T-helper 1 cell treated with Interleukin-12 subunit alpha and Interleukin-12 subunit beta and Interleukin-4 antibody, amounts not matched to agents 30 ng/mL and 1 ng/mL, for 36 hours (primary cell): ENCODE measurements around the gene SLC5A11. TPM values are rescaled to one million over a fixed set of nuclear protein-coding genes. Genes with fewer than 3 reads are reported as not detected.
"Not testable (repeated sequence)": the region's sequence is repeated elsewhere in the genome, so short reads cannot be mapped to it uniquely, and the experiment has no call there.

Experiments used
- intact Hi-C: fragments of 100-400 bp; cut with micrococcal nuclease; formaldehyde crosslinking; loops from one replicate; pipeline ENCODE4 v1.15.1; 2024
- total RNA-seq: library from RNA; stranded (reverse); gene quantifications from 2 replicates; pipeline ENCODE4 v1.2.3, GENCODE V29; 2022

SLC5A11 gene
- total RNA-seq, 1 donor from 2014 or later = not detected

GRCh38 chr16:24855678-24856077 lies 9.9 kb downstream of the SLC5A11 start:
- intact Hi-C loops = no loop called here

GRCh38 chr16:24856871-24857270 lies 11.1 kb downstream of the SLC5A11 start:
- intact Hi-C loops = not testable (repeated sequence)

DNA sequence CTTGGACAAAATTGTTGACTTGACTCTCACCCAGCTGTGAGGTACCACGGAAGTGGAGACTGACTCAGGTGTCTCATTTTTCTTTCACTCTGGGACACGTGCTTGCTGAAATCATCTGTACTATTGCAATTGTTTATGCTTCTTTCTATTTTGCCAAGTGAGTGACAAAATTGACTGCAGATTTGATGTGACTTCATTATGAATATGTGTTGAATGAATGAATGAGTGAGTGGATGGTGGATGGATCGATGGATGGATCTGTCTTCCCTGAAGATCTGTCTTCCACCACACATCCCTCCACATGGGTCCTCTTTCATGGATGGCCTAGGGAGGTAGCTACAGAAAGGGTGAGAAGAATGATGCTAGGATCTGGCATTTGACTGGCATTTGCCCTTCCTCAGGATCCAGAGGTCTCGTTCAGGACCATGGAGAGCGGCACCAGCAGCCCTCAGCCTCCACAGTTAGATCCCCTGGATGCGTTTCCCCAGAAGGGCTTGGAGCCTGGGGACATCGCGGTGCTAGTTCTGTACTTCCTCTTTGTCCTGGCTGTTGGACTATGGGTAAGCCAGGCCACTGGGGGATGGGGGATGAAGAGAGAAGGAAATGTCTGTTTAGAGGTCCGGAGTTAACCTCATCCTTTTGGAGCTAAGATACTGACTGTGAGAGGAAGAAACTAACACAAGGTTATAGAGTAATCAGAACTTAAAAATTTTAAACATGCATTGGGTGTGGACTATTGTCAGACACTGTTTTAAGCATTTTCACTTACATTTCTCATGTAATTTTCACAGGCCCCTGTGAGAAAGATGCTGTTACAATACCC lies 12.7 kb downstream of the SLC5A11 start:
- intact Hi-C loops = no loop called here

DNA sequence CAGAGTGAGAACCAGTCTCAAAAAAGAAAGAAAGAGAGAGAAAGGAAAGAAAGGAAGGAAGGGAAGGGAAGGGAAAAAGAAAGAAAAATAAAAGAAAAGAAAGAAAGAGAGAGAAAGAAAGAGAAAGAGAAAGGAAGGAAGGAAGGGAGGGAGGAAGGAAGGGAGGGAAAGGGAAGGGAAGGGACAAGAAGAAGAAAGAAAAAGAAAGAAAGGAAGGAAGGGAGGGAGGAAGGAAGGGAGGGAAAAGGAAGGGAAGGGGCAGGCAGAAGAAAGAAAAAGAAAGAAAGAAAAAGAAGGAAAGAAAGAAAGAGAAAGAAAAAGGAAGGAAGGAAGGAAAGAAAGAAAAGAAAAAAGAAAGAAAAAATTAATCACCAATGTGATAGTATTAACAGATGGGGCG lies 15.7 kb downstream of the SLC5A11 start:
- intact Hi-C loops = no loop called here

DNA sequence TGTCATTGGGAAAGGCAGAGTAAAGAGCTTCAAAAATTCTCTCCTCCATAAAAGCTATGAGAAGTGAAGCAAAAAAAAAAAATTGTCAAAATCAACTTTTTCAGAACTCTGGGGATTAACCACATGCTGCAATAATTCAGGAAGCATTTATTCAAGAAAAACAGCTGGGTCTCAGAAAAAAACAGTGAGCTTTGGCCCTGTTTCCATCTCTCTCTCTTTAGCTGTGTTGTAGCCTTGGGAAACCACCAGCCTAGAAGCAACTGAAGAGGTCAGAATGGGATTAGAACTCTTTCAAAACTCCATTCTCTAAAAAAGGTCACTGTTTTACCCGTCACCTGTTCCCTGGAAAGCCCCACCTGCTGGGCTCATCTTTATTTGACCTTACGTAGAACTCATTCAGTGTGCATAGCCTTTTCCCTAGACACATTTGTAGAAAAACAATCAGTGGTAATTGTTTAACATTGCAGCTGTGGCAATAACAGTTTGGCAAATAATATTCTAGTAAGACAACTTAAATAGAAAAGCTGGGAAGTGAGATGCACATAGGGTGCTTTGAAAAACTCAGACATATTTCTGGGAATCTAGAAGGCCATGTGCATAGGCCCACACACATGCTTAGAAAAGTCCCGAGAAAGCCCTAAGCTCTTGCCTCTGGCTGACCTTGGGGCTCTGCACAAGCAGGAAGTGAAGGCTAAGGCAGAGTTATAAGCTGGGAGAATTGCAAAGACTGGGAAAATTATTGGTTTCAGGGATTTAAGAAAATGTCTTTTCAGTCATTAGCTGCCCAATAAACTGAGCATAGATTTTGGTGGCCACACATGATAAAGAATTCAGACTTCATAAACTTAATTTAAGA lies 18.0 kb downstream of the SLC5A11 start:
- intact Hi-C loops = no loop called here

GRCh38 chr16:24869033-24869432 lies 23.3 kb downstream of the SLC5A11 start:
- intact Hi-C loops = no loop called here

- intact Hi-C loops = no loop called here
Measured at GRCh38 chr16:24871891-24872290, 26.1 kb downstream of the SLC5A11 start.

DNA sequence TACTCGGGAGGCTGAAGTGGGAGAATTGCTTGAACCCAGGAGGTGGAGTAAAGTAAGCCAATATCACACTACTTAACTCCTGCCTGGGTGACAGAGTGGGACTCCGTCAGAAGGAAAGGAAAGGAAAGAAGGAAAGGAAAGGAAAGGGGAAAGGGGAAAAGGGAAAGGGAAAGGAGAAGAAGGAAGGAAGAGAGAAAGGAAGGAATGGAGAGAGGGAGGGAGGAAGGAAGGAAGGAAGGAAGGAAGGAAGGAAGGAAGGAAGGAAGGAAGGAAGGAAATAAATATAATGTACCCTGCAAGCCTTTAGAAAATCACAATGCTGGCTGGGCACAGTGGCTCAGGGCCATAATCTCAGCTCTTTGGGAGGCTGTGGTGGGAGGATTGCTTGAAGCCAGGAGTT lies 27.3 kb downstream of the SLC5A11 start:
- intact Hi-C loops = no loop called here

- intact Hi-C loops = no loop called here
Measured at GRCh38 chr16:24875466-24875865, 29.7 kb downstream of the SLC5A11 start.

- intact Hi-C loops = no loop called here
Measured at GRCh38 chr16:24876231-24876630, 30.5 kb downstream of the SLC5A11 start.

GRCh38 chr16:24879684-24880083 lies 33.9 kb downstream of the SLC5A11 start:
- intact Hi-C loops = no loop called here

- intact Hi-C loops = no loop called here
Measured at GRCh38 chr16:24883714-24884151, 38.0 kb downstream of the SLC5A11 start.

- intact Hi-C loops = no loop called here
Measured at GRCh38 chr16:24887472-24887871, 41.7 kb downstream of the SLC5A11 start.

- intact Hi-C loops = no loop called here
Measured at GRCh38 chr16:24890746-24891145, 45.0 kb downstream of the SLC5A11 start.

DNA sequence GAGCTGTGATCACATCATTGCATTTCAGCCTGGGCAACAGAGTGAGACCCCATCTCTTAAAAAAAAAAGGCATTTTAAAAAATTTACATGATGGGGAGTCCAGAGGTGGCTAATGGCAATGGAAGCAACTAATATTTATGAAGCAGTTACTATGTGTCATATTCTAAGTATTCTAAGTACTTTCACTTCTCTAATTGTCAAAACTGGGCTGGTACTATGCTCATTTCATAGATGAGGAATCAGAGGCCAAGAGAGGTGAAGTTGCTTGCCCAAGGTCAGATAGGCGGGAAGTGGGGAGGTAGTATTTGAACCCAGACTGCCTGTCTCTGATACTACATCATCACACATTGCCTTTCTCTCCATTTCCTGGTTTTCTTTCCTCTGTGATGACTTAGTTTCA lies 50.7 kb downstream of the SLC5A11 start:
- intact Hi-C loops = no loop called here

GRCh38 chr16:24897522-24897921 lies 51.8 kb downstream of the SLC5A11 start:
- intact Hi-C loops = not testable (repeated sequence)

DNA sequence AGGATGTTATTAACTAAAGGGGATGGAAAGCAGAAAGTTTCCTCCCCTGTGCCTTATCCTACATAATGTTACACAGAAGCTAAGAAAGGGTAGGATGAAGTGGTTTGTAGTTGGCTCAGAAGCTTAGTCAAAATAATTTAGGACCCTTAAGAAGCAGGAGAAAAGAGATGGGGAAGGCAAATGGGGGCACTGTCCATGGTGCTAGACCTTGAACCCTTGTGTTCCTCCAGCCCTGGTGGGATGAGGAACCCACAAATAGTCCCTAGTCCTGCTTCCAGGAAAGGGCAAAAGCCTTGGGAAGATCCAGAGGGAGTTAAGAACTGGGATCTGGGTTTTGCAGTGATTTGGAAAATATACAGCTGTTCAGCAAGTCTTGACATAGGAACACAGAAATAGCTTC lies 54.5 kb downstream of the SLC5A11 start:
- intact Hi-C loops = no loop called here

DNA sequence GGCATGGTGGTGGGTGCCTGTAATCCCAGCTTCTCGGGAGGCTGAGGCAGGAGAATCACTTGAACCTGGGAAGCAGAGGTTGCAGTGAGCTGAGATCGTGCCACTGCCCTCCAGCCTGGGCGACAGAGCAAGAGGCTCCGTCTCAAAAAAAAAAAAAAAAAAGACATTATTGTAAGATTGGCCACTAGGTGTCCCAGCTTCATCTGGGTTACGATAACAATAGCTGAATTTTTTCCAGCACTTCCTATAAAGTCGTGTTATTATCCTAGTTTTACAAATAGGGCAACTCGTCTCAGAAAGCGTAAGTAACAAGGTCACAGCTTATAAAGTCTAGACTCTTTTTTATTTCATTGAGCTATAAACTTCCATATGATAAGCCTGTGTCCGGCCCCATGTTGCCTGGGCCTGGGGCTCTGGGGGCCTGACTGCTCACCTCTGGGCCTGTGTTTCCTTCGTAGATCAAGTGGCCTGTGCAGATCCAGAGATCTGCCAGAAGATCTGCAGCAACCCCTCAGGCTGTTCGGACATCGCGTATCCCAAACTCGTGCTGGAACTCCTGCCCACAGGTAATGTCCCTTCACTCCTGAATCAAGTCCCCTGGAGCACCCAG lies 60.5 kb downstream of the SLC5A11 start:
- intact Hi-C loops = loop anchor here (1.0 kb wide), 1 partner anchor 319 kb away; no protein-coding TSS in a partner anchor

DNA sequence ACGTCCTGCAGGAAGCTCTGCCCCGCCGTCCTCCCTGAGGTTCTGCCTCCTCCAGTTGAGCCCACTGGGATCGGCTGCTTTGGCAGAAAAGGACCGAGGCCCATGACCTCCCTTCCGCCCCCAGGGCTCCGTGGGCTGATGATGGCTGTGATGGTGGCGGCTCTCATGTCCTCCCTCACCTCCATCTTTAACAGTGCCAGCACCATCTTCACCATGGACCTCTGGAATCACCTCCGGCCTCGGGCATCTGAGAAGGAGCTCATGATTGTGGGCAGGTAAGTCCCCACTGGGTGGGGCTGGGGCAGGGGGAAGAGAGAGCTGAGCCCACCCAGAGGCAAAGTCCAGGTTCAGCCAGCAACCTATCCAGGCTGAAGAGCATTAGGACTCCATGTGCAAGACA lies 61.1 kb downstream of the SLC5A11 start:
- intact Hi-C loops = loop anchor here (1.0 kb wide), 1 partner anchor 318 kb away; no protein-coding TSS in a partner anchor

- intact Hi-C loops = no loop called here
Measured at GRCh38 chr16:24908716-24909115, 63.0 kb downstream of the SLC5A11 start.

GRCh38 chr16:24909856-24910255 lies 64.1 kb downstream of the SLC5A11 start:
- intact Hi-C loops = no loop called here

GRCh38 chr16:24915019-24915418 lies 69.3 kb downstream of the SLC5A11 start:
- intact Hi-C loops = no loop called here
